ENCODE data around the gene COX18. TPM values are rescaled to one million over a fixed set of nuclear protein-coding genes. Genes with fewer than 3 reads are reported as not detected.

Gene COX18, protein sequence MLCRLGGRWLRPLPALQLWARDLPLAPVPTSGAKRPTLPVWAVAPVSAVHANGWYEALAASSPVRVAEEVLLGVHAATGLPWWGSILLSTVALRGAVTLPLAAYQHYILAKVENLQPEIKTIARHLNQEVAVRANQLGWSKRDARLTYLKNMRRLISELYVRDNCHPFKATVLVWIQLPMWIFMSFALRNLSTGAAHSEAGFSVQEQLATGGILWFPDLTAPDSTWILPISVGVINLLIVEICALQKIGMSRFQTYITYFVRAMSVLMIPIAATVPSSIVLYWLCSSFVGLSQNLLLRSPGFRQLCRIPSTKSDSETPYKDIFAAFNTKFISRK
- total RNA-seq, result 21.9 and 27.6 TPM in 2 replicates

DNA sequence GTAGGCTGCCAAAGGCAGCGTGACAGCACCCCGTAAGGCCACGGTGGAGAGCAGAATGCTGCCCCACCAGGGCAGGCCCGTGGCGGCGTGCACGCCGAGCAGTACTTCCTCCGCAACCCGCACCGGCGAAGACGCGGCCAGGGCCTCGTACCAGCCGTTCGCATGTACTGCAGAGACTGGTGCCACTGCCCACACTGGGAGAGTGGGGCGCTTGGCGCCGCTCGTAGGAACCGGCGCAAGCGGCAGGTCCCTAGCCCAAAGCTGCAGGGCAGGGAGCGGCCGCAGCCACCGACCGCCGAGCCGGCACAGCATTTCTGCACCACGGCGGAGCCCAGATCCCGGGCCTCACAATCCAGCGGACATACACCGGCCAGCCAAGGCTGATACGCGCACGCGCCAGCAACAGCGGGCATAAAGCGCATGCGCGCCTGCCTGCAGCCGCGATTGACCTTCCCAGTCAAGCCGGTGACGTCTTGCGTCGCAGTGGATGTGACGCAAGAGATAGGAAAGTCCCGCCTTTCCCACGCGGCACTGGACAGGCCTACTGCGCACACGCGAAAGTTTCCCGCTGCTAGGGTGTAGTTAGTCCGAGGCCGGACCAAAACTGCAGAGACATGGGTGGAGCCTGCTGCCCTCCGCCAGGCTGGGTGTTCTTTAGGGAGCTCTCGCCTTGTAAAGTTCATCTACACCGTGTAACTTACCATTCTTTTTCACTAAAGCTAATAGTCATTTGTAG, at the start of gene COX18:
COX18 (minus strand) TSS at position 379 of the 736 bp plus-strand sequence; CDS start at position 312, 67 bp downstream.

Small RNAs within 50 kb of the gene (small RNA-seq; reads per million reads assigned to genes)
- not detected for gene RNU6ATAC5P

Other genes with a start within 250 kb of the COX18 start
- gene ANKRD17, start 189.1 kb upstream of the COX18 start, total RNA-seq, result 71.2 and 83.6 TPM in 2 replicates

All from vein endothelial cell (primary cell).